Uterus (tissue), 2 donors: Measurements from ENCODE around the gene NOX4.

Experiments used
- CTCF ChIP-seq, 4 experiments: fragments of 200-600 bp in 2 of 4; fragments of 450-650 bp in 2 of 4; sonication (generic) in 2 of 4; IDR thresholded peaks; one replicate each; pipeline ENCODE4 v1.5.1; 2016 to 2019; ENCODE audit warnings: antibody characterized with exemption in 4 of 4, mild to moderate bottlenecking in 2 of 4, moderate library complexity in 1 of 4
- POLR2A ChIP-seq, 2 donors: fragments of 450-650 bp; IDR thresholded peaks; one replicate each; pipeline ENCODE4 v1.6.1; 2016; ENCODE audit warnings: antibody characterized with exemption in 2 of 2, mild to moderate bottlenecking in 1 of 2, moderate library complexity in 1 of 2

GRCh38 chr11:89498845-89499448 lies 7.8 kb upstream of the NOX4 start:
- TF ChIP-seq CTCF (IDR thresholded peaks at IDR 0.05): no peak
- TF ChIP-seq POLR2A (IDR thresholded peaks at IDR 0.05): no peak
